CD14-positive monocyte (primary cell): Measurements from ENCODE around the gene RASSF9. TPM values are rescaled to one million over a fixed set of nuclear protein-coding genes. Genes with fewer than 3 reads are reported as not detected.

Experiments used
- DNase-seq, 3 donors: peaks; one replicate each; pipeline ENCODE4 v3.0.0-alpha.2; 2011 to 2022
- H2AFZ ChIP-seq: 2 replicates; pipeline ENCODE4 v1.6.0; 2012; ENCODE audit warnings: mild to moderate bottlenecking, low read depth, low read length, inconsistent platforms; ENCODE audit not compliant: insufficient read depth, poor library complexity, severe bottlenecking
- H3K27ac ChIP-seq, 2 donors: 1 replicate in 1 of 2; 2 replicates in 1 of 2; pipeline ENCODE4 v1.5.1; 2012 to 2013; ENCODE audit warnings: low read length in 2 of 2, control low read depth in 1 of 2, inconsistent platforms in 1 of 2, low read depth in 1 of 2, mild to moderate bottlenecking in 1 of 2
- H3K27me3 ChIP-seq, 2 donors: one replicate each; pipeline versions ENCODE4 v1.6.0 to v1.6.1; 2011 to 2013; ENCODE audit warnings: low read length in 2 of 2; ENCODE audit not compliant: control insufficient read depth in 2 of 2, insufficient read depth in 2 of 2
- H3K36me3 ChIP-seq, 2 donors: replicated peaks in 1 of 2; 1 replicate in 1 of 2; 2 replicates in 1 of 2; pipeline versions ENCODE4 v1.5.1 to v1.6.1; 2012 to 2013; ENCODE audit warnings: low read length in 2 of 2, control low read depth in 1 of 2, inconsistent platforms in 1 of 2, mild to moderate bottlenecking in 1 of 2; ENCODE audit not compliant: insufficient read depth in 2 of 2, control insufficient read depth in 1 of 2
- H3K4me1 ChIP-seq, 2 donors: 1 replicate in 1 of 2; 2 replicates in 1 of 2; pipeline versions ENCODE4 v1.5.1 to v1.6.1; 2012 to 2013; ENCODE audit warnings: low read length in 2 of 2, control low read depth in 1 of 2, inconsistent platforms in 1 of 2, mild to moderate bottlenecking in 1 of 2, moderate library complexity in 1 of 2; ENCODE audit not compliant: insufficient read depth in 2 of 2, control insufficient read depth in 1 of 2
- H3K4me2 ChIP-seq: replicated peaks from 2 replicates; pipeline ENCODE3; 2012; ENCODE audit warnings: low read length, moderate library complexity, mild to moderate bottlenecking; ENCODE audit not compliant: poor library complexity, severe bottlenecking; ENCODE audit errors: extremely low read depth
- H3K4me3 ChIP-seq, 3 experiments: fragments of 200-600 bp in 1 of 3; sonication (generic) in 1 of 3; replicated peaks in 1 of 3; 1 replicate in 2 of 3; 2 replicates in 1 of 3; pipeline ENCODE4 v1.5.1; 2011 to 2013; ENCODE audit warnings: low read length in 3 of 3, mild to moderate bottlenecking in 3 of 3, control low read depth in 2 of 3, low read depth in 2 of 3, inconsistent platforms in 1 of 3, moderate library complexity in 1 of 3
- H3K79me2 ChIP-seq: 2 replicates; pipeline ENCODE4 v1.6.0; 2012; ENCODE audit warnings: mild to moderate bottlenecking, control low read depth, inconsistent platforms, low read length, moderate library complexity; ENCODE audit not compliant: insufficient read depth
- H3K9ac ChIP-seq: 2 replicates; pipeline ENCODE4 v1.6.0; 2017; ENCODE audit warnings: low read length, mild to moderate bottlenecking; ENCODE audit not compliant: insufficient read depth, poor library complexity, severe bottlenecking
- H3K9me3 ChIP-seq, 2 donors: replicated peaks in 1 of 2; 1 replicate in 1 of 2; 2 replicates in 1 of 2; pipeline versions ENCODE4 v1.5.1 to v1.6.1; 2012 to 2013; ENCODE audit warnings: low read length in 2 of 2, control low read depth in 1 of 2; ENCODE audit not compliant: control insufficient read depth in 1 of 2, insufficient read depth in 1 of 2
- H4K20me1 ChIP-seq: 2 replicates; pipeline ENCODE4 v1.6.0; 2012; ENCODE audit warnings: mild to moderate bottlenecking, low read length, control low read depth, moderate library complexity; ENCODE audit not compliant: insufficient read depth
- H3K27ac Mint-ChIP-seq, 7 donors: one replicate each; pipeline ENCODE4 v1.8.0; 2020; ENCODE audit warnings: mild to moderate bottlenecking in 7 of 7, mixed read lengths in 7 of 7, moderate library complexity in 6 of 7, inconsistent platforms in 2 of 7
- H3K27me3 Mint-ChIP-seq, 3 donors: one replicate each; pipeline ENCODE4 v1.8.0; 2021 to 2022; ENCODE audit warnings: low read depth in 3 of 3, mild to moderate bottlenecking in 3 of 3, mixed read lengths in 3 of 3, moderate library complexity in 3 of 3, inconsistent platforms in 1 of 3
- H3K36me3 Mint-ChIP-seq, 2 donors: one replicate each; pipeline ENCODE4 v1.8.0; 2020; ENCODE audit warnings: mixed read lengths in 2 of 2, inconsistent platforms in 1 of 2, mild to moderate bottlenecking in 1 of 2
- H3K4me1 Mint-ChIP-seq: one replicate; pipeline ENCODE4 v1.8.0; 2020; ENCODE audit warnings: mild to moderate bottlenecking, mixed read lengths
- H3K4me3 Mint-ChIP-seq, 2 donors: one replicate each; pipeline ENCODE4 v1.8.0; 2020; ENCODE audit warnings: mild to moderate bottlenecking in 2 of 2, mixed read lengths in 2 of 2, moderate library complexity in 1 of 2
- H3K9me3 Mint-ChIP-seq, 7 donors: one replicate each; pipeline ENCODE4 v1.8.0; 2020 to 2022; ENCODE audit warnings: mixed read lengths in 7 of 7, mild to moderate bottlenecking in 6 of 7, moderate library complexity in 6 of 7, inconsistent platforms in 2 of 7
- CTCF ChIP-seq: fragments of 200-600 bp; IDR thresholded peaks from one replicate; pipeline ENCODE4 v1.8.0; 2022; ENCODE audit warnings: antibody characterized with exemption, mild to moderate bottlenecking
- WGBS: methylation state at CpG from one replicate; pipeline ENCODE4 v1.1.5; 2013; ENCODE audit warnings: missing lambda C conversion rate; ENCODE audit not compliant: insufficient coverage; 5-methylcytosine and 5-hydroxymethylcytosine counted together
- intact Hi-C, 2 donors: fragments of 100-400 bp; cut with micrococcal nuclease; formaldehyde crosslinking; loops; one replicate each; pipeline versions ENCODE4 v1.15.0 to v1.15.1; 2023
- polyA plus RNA-seq, 3 donors: library from polyadenylated mRNA; depleted of rRNA in 1 of 3; unstranded in 2 of 3; stranded (reverse) in 1 of 3; fragments of 300-500 nt in 2 of 3; fragments of >200 nt in 1 of 3; fragmentation: Illumina TruSeq in 2 of 3; gene quantifications; 1 replicate in 2 of 3; 2 replicates in 1 of 3; pipeline ENCODE4 v1.2.3, GENCODE V29; 2012 to 2021

RASSF9 gene
- polyA plus RNA-seq, 3 donors: not detected

GRCh38 chr12:85834378-85834777 lies 1.8 kb downstream of the RASSF9 start:
- H3K36me3 Mint-ChIP-seq: no peaks in the 10 kb centered on the region

DNA sequence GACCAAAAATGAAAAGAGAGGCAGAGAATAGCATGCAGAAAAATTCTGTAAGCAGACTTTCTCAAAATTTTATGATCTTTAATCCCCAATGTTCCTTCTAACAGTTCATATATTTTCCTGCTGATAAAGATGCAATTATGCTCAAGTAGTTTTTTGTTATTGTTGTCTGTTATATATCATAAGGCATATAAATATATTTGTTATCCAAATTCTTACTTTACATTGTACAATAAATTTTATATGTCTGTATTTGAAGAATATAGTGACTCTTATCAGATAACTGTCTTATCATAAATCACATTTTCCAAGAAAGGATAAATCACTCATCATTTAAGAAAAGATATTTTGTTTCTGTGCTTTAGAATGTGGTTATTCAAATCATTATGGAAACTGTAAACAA lies 2.6 kb downstream of the RASSF9 start:
- no peaks in the 10 kb centered on the region for H3K36me3 ChIP-seq
- Mint-ChIP-seq H3K27ac (no peak overlapping the region), H3K4me1 (peaks cover 8% of the 10 kb centered on the region), H3K27me3 (peaks cover 2 to 6% (median 6%) of the 10 kb centered on the region in 3 donors), H3K36me3 (no peaks in the 10 kb centered on the region), H3K4me3 (no peak overlapping the region), H3K9me3 (no peaks in the 10 kb centered on the region)
- no peak overlapping the region for H3K4me2 ChIP-seq
- no peaks in the 10 kb centered on the region for H3K9me3 ChIP-seq
- intact Hi-C loops: no loop called here
- no peaks in the 10 kb centered on the region for H4K20me1 ChIP-seq
- no peaks in the 10 kb centered on the region for H3K27me3 ChIP-seq
- no peak overlapping the region for H3K27ac ChIP-seq
- no peak for DNase-seq
- no peaks in the 10 kb centered on the region for H3K4me1 ChIP-seq
- no peak overlapping the region for H3K4me3 ChIP-seq
- H2AFZ ChIP-seq: no peak overlapping the region
- no peak for TF ChIP-seq CTCF
- no peak overlapping the region for H3K9ac ChIP-seq
- H3K79me2 ChIP-seq: no peaks in the 10 kb centered on the region

More at GRCh38 chr12:85834378-85834777, 1.8 kb downstream of the RASSF9 start:
- H3K4me3 Mint-ChIP-seq: no peak overlapping the region
- intact Hi-C loops: no loop called here
- Histone ChIP-seq H3K4me1 (no peaks in the 10 kb centered on the region), H2AFZ (no peak overlapping the region), H3K9ac (no peak overlapping the region), H3K9me3 (no peaks in the 10 kb centered on the region), H3K27ac (no peak overlapping the region), H4K20me1 (no peaks in the 10 kb centered on the region), H3K36me3 (no peaks in the 10 kb centered on the region), H3K79me2 (no peaks in the 10 kb centered on the region), H3K4me3 (no peak overlapping the region), H3K4me2 (no peak overlapping the region), H3K27me3 (no peaks in the 10 kb centered on the region)
- WGBS: no CpG with 5 or more reads among the region's 2 CpGs
- peaks cover 2 to 6% (median 6%) of the 10 kb centered on the region in 3 donors for H3K27me3 Mint-ChIP-seq
- no peaks in the 10 kb centered on the region for H3K9me3 Mint-ChIP-seq
- DNase-seq: no peak
- no peak overlapping the region for H3K27ac Mint-ChIP-seq
- peaks cover 8% of the 10 kb centered on the region for H3K4me1 Mint-ChIP-seq
- no peak for TF ChIP-seq CTCF
